ENCODE measurements around the gene RAB8B.

DNA sequence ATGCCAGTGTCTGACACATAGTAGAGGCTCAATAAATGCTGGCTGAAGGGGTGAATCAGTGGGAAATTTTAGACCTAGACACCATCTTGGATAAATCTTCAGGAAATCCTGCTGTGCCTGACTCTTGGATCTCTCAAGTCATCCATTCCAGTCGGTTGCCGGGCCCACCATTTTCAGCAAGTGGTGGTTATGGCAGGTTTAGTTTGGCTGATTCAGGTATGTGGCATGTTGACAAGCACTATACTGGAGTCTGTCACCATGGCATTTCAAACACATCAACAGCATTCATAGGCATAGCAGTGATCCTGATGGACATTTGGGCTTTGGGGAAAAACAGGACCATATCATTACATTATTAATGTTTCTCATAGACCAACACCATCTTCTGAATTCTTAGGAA, 62.3 kb downstream of the RAB8B start:
- TF ChIP-seq, protein P1, sequence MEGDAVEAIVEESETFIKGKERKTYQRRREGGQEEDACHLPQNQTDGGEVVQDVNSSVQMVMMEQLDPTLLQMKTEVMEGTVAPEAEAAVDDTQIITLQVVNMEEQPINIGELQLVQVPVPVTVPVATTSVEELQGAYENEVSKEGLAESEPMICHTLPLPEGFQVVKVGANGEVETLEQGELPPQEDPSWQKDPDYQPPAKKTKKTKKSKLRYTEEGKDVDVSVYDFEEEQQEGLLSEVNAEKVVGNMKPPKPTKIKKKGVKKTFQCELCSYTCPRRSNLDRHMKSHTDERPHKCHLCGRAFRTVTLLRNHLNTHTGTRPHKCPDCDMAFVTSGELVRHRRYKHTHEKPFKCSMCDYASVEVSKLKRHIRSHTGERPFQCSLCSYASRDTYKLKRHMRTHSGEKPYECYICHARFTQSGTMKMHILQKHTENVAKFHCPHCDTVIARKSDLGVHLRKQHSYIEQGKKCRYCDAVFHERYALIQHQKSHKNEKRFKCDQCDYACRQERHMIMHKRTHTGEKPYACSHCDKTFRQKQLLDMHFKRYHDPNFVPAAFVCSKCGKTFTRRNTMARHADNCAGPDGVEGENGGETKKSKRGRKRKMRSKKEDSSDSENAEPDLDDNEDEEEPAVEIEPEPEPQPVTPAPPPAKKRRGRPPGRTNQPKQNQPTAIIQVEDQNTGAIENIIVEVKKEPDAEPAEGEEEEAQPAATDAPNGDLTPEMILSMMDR (IDR thresholded peaks at IDR 0.05), result no peak
- TF ChIP-seq POLR2A (IDR thresholded peaks at IDR 0.05), result no peak

Measured in heart left ventricle (tissue), 13 donors.